ENCODE measurements around the gene RASGEF1B. TPM values are rescaled to one million over a fixed set of nuclear protein-coding genes. Genes with fewer than 3 reads are reported as not detected.

RASGEF1B gene
- total and polyA plus RNA-seq, 2 of the 4 experiments (the other 2 are of a cell fraction): 0.09 to 0.36 TPM

- H3K4me1 ChIP-seq (ENCODE audit: control insufficient read depth, insufficient read depth, low read length): peaks cover 4% of the 10 kb centered on the region; the same call in 1 of the 2 replicates
- CTCF ChIA-PET: no interaction called here
- BruUV-seq (replicated peaks): no TSS peak
Observed at GRCh38 chr4:81436096-81436495, 35.6 kb downstream of the RASGEF1B start.

More at GRCh38 chr4:81436096-81436495, 35.6 kb downstream of the RASGEF1B start:
- no peak overlapping the region for H3K14ac ChIP-seq (replicated peaks; ENCODE audit: low read depth, low read length)
- no peak overlapping the region for H2BK20ac ChIP-seq (ENCODE audit: low read depth, low read length)
- POLR2A ChIA-PET (ENCODE audit: unreplicated experiment): no interaction called here
- H2BK15ac ChIP-seq (ENCODE audit: low read depth, low read length): no peak overlapping the region
- no peaks in the 10 kb centered on the region for H3K79me1 ChIP-seq (ENCODE audit: low read depth in 1 of 2, low read length in 2 of 2)
- dilution Hi-C loops (cut with HindIII; ENCODE audit: low sequenced_read_pairs, unreplicated experiment) (no loop called here), intact Hi-C loops (cut with micrococcal nuclease) (no loop called here), in situ Hi-C loops (cut with MboI; ENCODE audit: low sequenced_read_pairs) (no loop called here)
- no peak for TF ChIP-seq NFE2L2 (IDR thresholded peaks at IDR 0.05; ENCODE audit: low read depth, low read length)
- TF ChIP-seq CEBPB (IDR thresholded peaks at IDR 0.05; ENCODE audit: low read depth, low read length): no peak
- no peak for TF ChIP-seq POLR2A (IDR thresholded peaks at IDR 0.05; ENCODE audit: low read depth, low read length)
- TF ChIP-seq RAD21 (IDR thresholded peaks at IDR 0.05; ENCODE audit: low read length): no peak
- TF ChIP-seq RFX5 (IDR thresholded peaks at IDR 0.05; ENCODE audit: low read depth, low read length): no peak
- TF ChIP-seq ELK1 (IDR thresholded peaks at IDR 0.05; ENCODE audit: borderline replicate concordance, low read depth, low read length): no peak
- no peak for TF ChIP-seq MXI1 (IDR thresholded peaks at IDR 0.05; ENCODE audit: borderline replicate concordance, low read depth, low read length)
- no peak for TF ChIP-seq MAFK (IDR thresholded peaks at IDR 0.05; ENCODE audit: low read depth, low read length)
- TF ChIP-seq CTCF (conservative IDR thresholded peaks at IDR 0.05; ENCODE audit: low read depth, low read length): no peak
- no peaks in the 10 kb centered on the region for H3K27me3 ChIP-seq (ENCODE audit: control insufficient read depth, insufficient read depth, low read length)
- H4K8ac ChIP-seq (ENCODE audit: low read depth in 2 of 2, low read length in 2 of 2): no peak overlapping the region
- H3K9me3 ChIP-seq (ENCODE audit: control insufficient read depth, insufficient read depth, low read length): no peaks in the 10 kb centered on the region
- H3K56ac ChIP-seq (ENCODE audit: extremely low read depth, insufficient read depth, low read length): no peak overlapping the region
- no peak overlapping the region for H2AK9ac ChIP-seq (replicated peaks; ENCODE audit: low read depth, low read length, poor library complexity)
- H3K9ac ChIP-seq (ENCODE audit: low read depth, low read length): no peak overlapping the region
- no peaks in the 10 kb centered on the region; the same call in 1 of the 2 replicates for H3K36me3 ChIP-seq (ENCODE audit: control insufficient read depth, insufficient read depth, low read length)
- H2BK5ac ChIP-seq (ENCODE audit: low read depth, low read length, poor library complexity, severe bottlenecking): no peak overlapping the region
- H2AK5ac ChIP-seq (ENCODE audit: low read depth, low read length): no peak overlapping the region
- no peak overlapping the region for H2AFZ ChIP-seq (replicated peaks; ENCODE audit: low read length, poor library complexity)
- H3K4me3 ChIP-seq (ENCODE audit: insufficient read depth, low read depth, low read length): no peak overlapping the region
- H4K20me1 ChIP-seq (ENCODE audit: insufficient read depth, low read length): no peaks in the 10 kb centered on the region
- H3K23ac ChIP-seq (ENCODE audit: low read depth, low read length): no peak overlapping the region
- no peak overlapping the region for H3K4ac ChIP-seq (ENCODE audit: low read depth, low read length)
- H2BK120ac ChIP-seq (ENCODE audit: low read depth, low read length): no peak overlapping the region
- H3K18ac ChIP-seq (ENCODE audit: low read depth, low read length): no peak overlapping the region
- no peak overlapping the region for H4K91ac ChIP-seq (ENCODE audit: insufficient read depth, low read depth, low read length)
- no peak overlapping the region for H3K4me2 ChIP-seq (ENCODE audit: low read depth, low read length)
- no peak for ATAC-seq (ENCODE audit: low read depth)
- no peak overlapping the region for H4K5ac ChIP-seq (ENCODE audit: low read depth, low read length)
- no peaks in the 10 kb centered on the region for H3K9me1 ChIP-seq (ENCODE audit: insufficient read depth, low read length)
- H3K27ac ChIP-seq (ENCODE audit: insufficient read depth, low read length): no peak overlapping the region
- DNase-seq: no peak

Measured in IMR-90 (cell line).